K562 (cell line): ENCODE data around the gene PSMB2. TPM values are rescaled to one million over a fixed set of nuclear protein-coding genes. Genes with fewer than 3 reads are reported as not detected.
A peak's percentile ranks its signal among the peaks of the same experiment; 100 is the strongest.

Experiments used
- CBX2 ChIP-seq: fragments of 200-600 bp; sonication (generic); IDR thresholded peaks from one replicate; pipeline ENCODE4 v1.6.1; 2012; ENCODE audit warnings: mild to moderate bottlenecking, low read length, inconsistent platforms; ENCODE audit not compliant: insufficient read depth, poor library complexity, severe bottlenecking
- CREB5 ChIP-seq: fragments of 250-450 bp; sonication (Bioruptor Pico); IDR thresholded peaks from 2 replicates; pipeline ENCODE4 v1.5.0; 2020; ENCODE audit warnings: mild to moderate bottlenecking
- ETV1 ChIP-seq: fragments of 450-650 bp; conservative IDR thresholded peaks from 2 replicates; pipeline ENCODE4 v1.6.1; 2016; ENCODE audit warnings: missing genetic modification characterization, control low read depth, low read depth, missing compliant biosample characterization
- HEY1 ChIP-seq: fragments of 250-450 bp; sonication (Bioruptor Pico); IDR thresholded peaks from 2 replicates; pipeline ENCODE4 v1.5.0; 2020; ENCODE audit warnings: mild to moderate bottlenecking, moderate library complexity, borderline replicate concordance
- KLF16 ChIP-seq: IDR thresholded peaks from 2 replicates; pipeline ENCODE4 v1.6.1; 2016; ENCODE audit warnings: antibody characterized with exemption
- MECOM ChIP-seq: fragments of 250-450 bp; sonication (Bioruptor Pico); IDR thresholded peaks from 2 replicates; pipeline ENCODE4 v1.8.0; 2022; ENCODE audit warnings: inconsistent platforms
- NFXL1 ChIP-seq: fragments of 450-650 bp; formaldehyde crosslinking; IDR thresholded peaks from 2 replicates; pipeline ENCODE4 v1.4.0; 2021; ENCODE audit warnings: mild to moderate bottlenecking
- NR2C2 ChIP-seq, 2 experiments: fragments of 200-800 bp in 1 of 2; sonication (Bioruptor generic) in 1 of 2; sonication (generic) in 1 of 2; formaldehyde crosslinking in 1 of 2; IDR thresholded peaks; 2 replicates each; pipeline versions ENCODE4 v1.6.1 to v1.8.0; 2016 to 2022; ENCODE audit warnings: mild to moderate bottlenecking in 1 of 2, missing compliant biosample characterization in 1 of 2, missing genetic modification characterization in 1 of 2, missing genetic modification reagents in 1 of 2
- PPARD ChIP-seq: fragments of 250-450 bp; sonication (Bioruptor Pico); IDR thresholded peaks from 2 replicates; pipeline ENCODE4 v1.8.0; 2022; ENCODE audit warnings: inconsistent platforms, mild to moderate bottlenecking, moderate library complexity
- RCOR1 ChIP-seq, 2 experiments: IDR thresholded peaks; 2 replicates each; pipeline ENCODE4 v1.6.1; 2012; ENCODE audit warnings: low read depth in 2 of 2, low read length in 2 of 2, borderline replicate concordance in 1 of 2, improper control_type of control experiment in 1 of 2
- TCFL5 ChIP-seq: fragments of 250-450 bp; sonication (Bioruptor Pico); conservative IDR thresholded peaks from 2 replicates; pipeline ENCODE4 v1.6.1; 2021; ENCODE audit warnings: mild to moderate bottlenecking, moderate library complexity, matching md5 sums
- UBTF ChIP-seq, 2 experiments: IDR thresholded peaks; 2 replicates each; pipeline ENCODE4 v1.6.1; 2012; ENCODE audit warnings: improper control_type of control experiment in 2 of 2, low read depth in 2 of 2, low read length in 2 of 2, borderline replicate concordance in 1 of 2
- YY1 ChIP-seq, 3 experiments: IDR thresholded peaks; 2 replicates each; pipeline ENCODE4 v1.6.1; 2011; ENCODE audit warnings: low read length in 2 of 3, mild to moderate bottlenecking in 2 of 3, moderate library complexity in 2 of 3, borderline replicate concordance in 1 of 3, control low read depth in 1 of 3, low read depth in 1 of 3; ENCODE audit not compliant: insufficient read depth in 3 of 3, insufficient replicate concordance in 2 of 3, control insufficient read depth in 1 of 3, insufficient read length in 1 of 3; ENCODE audit errors: extremely low read depth in 1 of 3
- ZBTB17 ChIP-seq: fragments of 450-650 bp; formaldehyde crosslinking; IDR thresholded peaks from 2 replicates; pipeline ENCODE4 v1.4.0; 2020; ENCODE audit warnings: mild to moderate bottlenecking
- ZNF217 ChIP-seq: sonication (generic); formaldehyde crosslinking; IDR thresholded peaks from 2 replicates; pipeline ENCODE4 v1.8.0; 2022; ENCODE audit warnings: mild to moderate bottlenecking, missing genetic modification reagents
- ZNF311 ChIP-seq: fragments of 250-450 bp; sonication (Bioruptor Pico); IDR thresholded peaks from 2 replicates; pipeline ENCODE4 v1.4.0; 2020; ENCODE audit warnings: mild to moderate bottlenecking, moderate library complexity
- ZNF589 ChIP-seq: fragments of 200-800 bp; sonication (Bioruptor generic); IDR thresholded peaks from 2 replicates; pipeline ENCODE4 v1.6.1; 2016; ENCODE audit warnings: low read depth, missing genetic modification characterization, missing compliant biosample characterization
- ZNF766 ChIP-seq: fragments of 200-800 bp; sonication (Bioruptor generic); conservative IDR thresholded peaks from 2 replicates; pipeline ENCODE4 v1.6.1; 2016; ENCODE audit warnings: missing genetic modification characterization, missing compliant biosample characterization
- polyA plus RNA-seq, 8 experiments: library from polyadenylated mRNA; depleted of rRNA in 4 of 8; stranded (reverse) in 5 of 8; unstranded in 3 of 8; fragments of >200 nt; fragmentation: Nextera tagmentation in 2 of 8; fragmentation: Illumina TruSeq in 1 of 8; extraction: Ambion mirVana in 2 of 8; extraction: Trizol in 1 of 8; gene quantifications; 2 replicates each; pipeline versions ENCODE4 v1.2.1 to v1.2.3, GENCODE V29; 2011 to 2014; ENCODE audit warnings: inconsistent platforms in 1 of 8, missing spikeins in 1 of 8
- total RNA-seq, 7 experiments: library from RNA; depleted of rRNA in 6 of 7; stranded (reverse); fragments of >200 nt in 6 of 7; fragmentation: Illumina TruSeq in 2 of 7; extraction: Trizol in 2 of 7; gene quantifications; 2 replicates each; pipeline versions ENCODE4 v1.2.1 to v1.2.3, GENCODE V29; 2011 to 2021; ENCODE audit warnings: low replicate concordance in 1 of 7
- TF ChIP-seq, protein P1 (sequence below): IDR thresholded peaks from 2 replicates; pipeline ENCODE4 v1.6.1; 2011; ENCODE audit not compliant: insufficient read length; ENCODE audit errors: extremely low read depth
- TF ChIP-seq, protein P2 (sequence below): fragments of 450-650 bp; IDR thresholded peaks from 2 replicates; pipeline ENCODE4 v1.6.1; 2018; ENCODE audit warnings: mild to moderate bottlenecking, low read depth; ENCODE audit not compliant: partially characterized antibody

PSMB2 gene
- total and polyA plus RNA-seq, 9 of the 15 experiments (the other 6 are each of a cell fraction or from before 2014, with no cell fraction given): 71.7 to 543 (median 165) TPM

DNA sequence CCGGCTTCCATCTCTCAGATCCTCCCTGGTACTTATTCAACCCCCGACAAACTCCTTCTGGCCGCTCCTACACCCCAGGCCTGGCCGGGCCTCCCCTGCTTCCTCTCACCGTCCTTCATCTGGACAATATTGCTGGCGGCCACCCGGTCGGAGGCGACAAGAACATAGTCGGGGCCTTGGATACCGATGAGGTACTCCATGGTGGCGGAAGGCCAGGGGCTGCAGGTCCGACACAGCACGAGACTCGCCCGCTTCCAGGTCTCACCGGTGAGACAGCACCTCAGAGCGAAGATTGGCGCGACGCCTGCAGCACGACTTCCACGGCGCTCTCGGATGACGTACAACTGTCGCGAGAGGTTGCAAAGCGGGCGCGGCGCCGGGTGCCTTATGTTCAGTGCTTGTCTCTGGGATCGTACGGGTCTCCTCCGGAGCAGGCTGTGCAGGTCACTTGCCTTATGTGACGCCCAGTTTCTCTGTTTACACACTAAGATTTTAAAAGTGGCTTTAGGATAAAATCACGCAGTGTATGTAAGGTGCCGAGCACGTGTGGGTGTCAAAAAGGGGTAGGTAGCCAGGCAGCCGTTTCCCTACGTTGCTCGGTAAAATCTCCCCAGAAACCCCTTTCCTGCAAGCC, at the start of gene PSMB2 (continued):
- peak; percentile 20 to 73; a peak in 1 of 4 replicates for TF ChIP-seq RCOR1 (IDR thresholded peaks at IDR 0.05; ENCODE audit: borderline replicate concordance in 1 of 2, low read depth in 2 of 2, low read length in 2 of 2)
- TF ChIP-seq UBTF (IDR thresholded peaks at IDR 0.05; ENCODE audit: borderline replicate concordance in 1 of 2, low read depth in 2 of 2, low read length in 2 of 2): peak; percentile 63 to 67; a peak in 2 of 4 replicates
- TF ChIP-seq CBX2: no peak
- TF ChIP-seq, protein P1, sequence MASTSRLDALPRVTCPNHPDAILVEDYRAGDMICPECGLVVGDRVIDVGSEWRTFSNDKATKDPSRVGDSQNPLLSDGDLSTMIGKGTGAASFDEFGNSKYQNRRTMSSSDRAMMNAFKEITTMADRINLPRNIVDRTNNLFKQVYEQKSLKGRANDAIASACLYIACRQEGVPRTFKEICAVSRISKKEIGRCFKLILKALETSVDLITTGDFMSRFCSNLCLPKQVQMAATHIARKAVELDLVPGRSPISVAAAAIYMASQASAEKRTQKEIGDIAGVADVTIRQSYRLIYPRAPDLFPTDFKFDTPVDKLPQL: peak; percentile 61
- TF ChIP-seq HEY1 (CRISPR knock-in tag): no peak
- TF ChIP-seq ZBTB17: peak; percentile 91
- no peak; the same call in 1 of the 2 replicates for TF ChIP-seq ZNF766 (CRISPR knock-in tag)
- no peak for TF ChIP-seq TCFL5 (CRISPR knock-in tag)
- TF ChIP-seq KLF16: peak; percentile 76
- TF ChIP-seq ZNF589 (CRISPR knock-in tag): no peak
- TF ChIP-seq, protein P2, sequence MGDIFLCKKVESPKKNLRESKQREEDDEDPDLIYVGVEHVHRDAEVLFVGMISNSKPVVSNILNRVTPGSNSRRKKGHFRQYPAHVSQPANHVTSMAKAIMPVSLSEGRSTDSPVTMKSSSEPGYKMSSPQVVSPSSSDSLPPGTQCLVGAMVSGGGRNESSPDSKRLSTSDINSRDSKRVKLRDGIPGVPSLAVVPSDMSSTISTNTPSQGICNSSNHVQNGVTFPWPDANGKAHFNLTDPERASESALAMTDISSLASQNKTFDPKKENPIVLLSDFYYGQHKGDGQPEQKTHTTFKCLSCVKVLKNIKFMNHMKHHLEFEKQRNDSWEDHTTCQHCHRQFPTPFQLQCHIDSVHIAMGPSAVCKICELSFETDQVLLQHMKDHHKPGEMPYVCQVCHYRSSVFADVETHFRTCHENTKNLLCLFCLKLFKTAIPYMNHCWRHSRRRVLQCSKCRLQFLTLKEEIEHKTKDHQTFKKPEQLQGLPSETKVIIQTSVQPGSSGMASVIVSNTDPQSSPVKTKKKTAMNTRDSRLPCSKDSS: no peak
- 0 out of 2 replicates have a peak, but pooled peaks have one; percentile 12 for TF ChIP-seq MECOM (CRISPR knock-in tag)
- no peak for TF ChIP-seq NFXL1 (CRISPR knock-in tag)
- TF ChIP-seq CREB5 (CRISPR knock-in tag): no peak
- TF ChIP-seq ZNF311 (CRISPR knock-in tag): no peak
- peak in 2 of 3 experiments; percentile 34 to 61 for TF ChIP-seq YY1 (IDR thresholded peaks at IDR 0.05; ENCODE audit: borderline replicate concordance in 1 of 3, control insufficient read depth in 1 of 3, extremely low read depth in 1 of 3, insufficient read depth in 3 of 3, insufficient read length in 1 of 3, insufficient replicate concordance in 2 of 3, low read depth in 1 of 3, low read length in 2 of 3)
- TF ChIP-seq ZNF217: no peak
- no peak; the same call in 1 of the 2 replicates for TF ChIP-seq NR2C2 (CRISPR knock-in tag; IDR thresholded peaks at IDR 0.05)
- peak; percentile 71; the same call in 1 of the 2 replicates for TF ChIP-seq NR2C2 (tag; IDR thresholded peaks at IDR 0.05)
- peak; percentile 46; the same call in 1 of the 2 replicates for TF ChIP-seq ETV1 (tag)
- no peak for TF ChIP-seq PPARD (CRISPR knock-in tag)
